SKM-1 treated with dmso at 0.1 percent for 144 hours (cell line): Measurements from ENCODE around the gene SUPT20HL1.

Experiments used
- DNase-seq: peaks from one replicate; lab custom pipeline; 2025; ENCODE audit not compliant: unreplicated experiment; lab: John Stamatoyannopoulos, UW

Gene SUPT20HL1

GRCh38 chrX:24396236-24396930 lies 35.9 kb downstream of the SUPT20HL1 start:
- no peak for DNase-seq

GRCh38 chrX:24396931-24397279 lies 36.5 kb downstream of the SUPT20HL1 start:
- DNase-seq: no peak

GRCh38 chrX:24398766-24399165 lies 38.3 kb downstream of the SUPT20HL1 start:
- no peak for DNase-seq

GRCh38 chrX:24399550-24399949 lies 39.1 kb downstream of the SUPT20HL1 start:
- no peak for DNase-seq

- no peak for DNase-seq
Observed at GRCh38 chrX:24405959-24406358, 45.5 kb downstream of the SUPT20HL1 start.
